ENCODE data around the gene FOXP4.

FOXP4 gene

DNA sequence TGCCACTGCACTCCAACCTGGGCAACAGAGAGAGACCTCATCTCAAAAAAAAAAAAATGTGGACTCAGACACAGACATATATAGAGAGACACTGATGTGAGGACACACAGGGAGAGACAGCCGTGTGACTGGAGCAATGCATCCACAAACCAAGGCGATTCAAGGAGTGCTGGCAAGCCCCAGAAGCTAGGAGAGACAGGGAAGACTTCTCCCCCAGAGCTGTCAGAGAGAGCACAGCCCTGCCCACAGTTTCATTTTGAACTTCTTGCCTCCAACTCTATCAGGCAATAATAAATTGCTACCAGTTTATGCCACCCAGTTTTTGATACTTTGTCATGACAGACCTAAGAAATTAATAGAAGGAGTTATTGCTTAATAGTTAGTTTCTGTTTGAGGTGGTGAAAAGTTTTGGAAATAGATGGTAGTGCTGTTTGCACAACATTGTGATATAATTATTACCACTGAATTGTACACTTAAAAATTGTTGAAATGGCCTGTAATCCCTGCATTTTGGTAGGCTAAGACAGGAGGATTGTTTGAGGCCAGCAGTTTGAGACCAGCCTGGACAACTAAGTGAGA, 87.0 kb downstream of the FOXP4 start:
- no peak for DNase-seq

GRCh38 chr6:41634657-41635056, 88.5 kb downstream of the FOXP4 start:
- no peak for DNase-seq

GRCh38 chr6:41635365-41635764, 89.2 kb downstream of the FOXP4 start:
- no peak for DNase-seq

- no peak for DNase-seq
Observed at GRCh38 chr6:41636833-41637193, 90.6 kb downstream of the FOXP4 start.

- DNase-seq, result no peak
Observed at GRCh38 chr6:41637194-41638001, 91.2 kb downstream of the FOXP4 start.

DNA sequence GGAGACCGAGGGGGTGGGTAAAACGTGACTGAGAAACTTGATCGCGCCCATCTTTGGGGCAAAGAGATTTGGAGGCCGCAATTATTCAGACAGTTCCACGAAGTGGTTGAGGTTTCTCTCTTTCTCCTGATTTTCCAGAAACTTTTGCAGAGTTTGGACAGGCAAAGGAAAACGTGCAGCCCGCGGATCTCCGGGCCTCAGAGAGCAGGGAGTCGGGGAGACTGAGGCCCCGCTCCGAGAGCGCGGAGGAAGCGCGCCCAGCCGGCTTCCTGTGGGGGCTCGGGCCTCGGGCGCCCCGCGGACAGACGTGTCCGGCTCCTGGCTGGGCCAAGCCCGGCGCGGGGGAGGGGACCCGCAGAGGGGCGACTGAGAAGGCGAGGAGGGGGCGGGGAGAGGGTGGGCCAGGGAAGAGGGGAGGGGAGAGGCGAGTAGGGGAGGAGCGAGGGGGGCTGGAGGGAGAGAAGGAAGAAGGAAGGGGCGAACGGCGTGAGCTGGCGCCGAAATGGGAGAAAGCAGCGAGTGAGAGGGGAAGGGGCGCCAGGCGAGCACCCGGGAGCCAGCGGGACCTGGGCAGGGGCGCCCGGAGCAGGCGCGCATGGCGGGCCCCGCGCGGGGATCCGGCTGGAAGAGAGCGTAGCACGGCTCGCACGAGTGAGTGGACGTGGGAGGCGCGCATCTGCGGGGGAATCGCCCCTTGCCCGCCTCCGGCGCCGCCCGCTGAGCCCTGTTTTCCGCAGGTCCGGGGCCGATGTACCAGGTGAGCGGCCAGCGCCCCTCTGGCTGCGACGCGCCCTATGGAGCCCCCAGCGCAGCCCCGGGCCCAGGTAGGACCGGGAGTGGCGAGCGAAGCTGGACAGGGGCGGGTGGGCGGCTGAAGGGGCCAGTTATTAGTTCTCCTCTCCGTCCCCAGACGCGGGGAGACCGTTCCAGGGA, 92.1 kb downstream of the FOXP4 start, which contains the start of gene MDFI:
MDFI (plus strand) TSS at position 467 of the 933 bp plus-strand sequence; CDS start at position 749, 282 bp downstream.
- no peak for DNase-seq

DNA sequence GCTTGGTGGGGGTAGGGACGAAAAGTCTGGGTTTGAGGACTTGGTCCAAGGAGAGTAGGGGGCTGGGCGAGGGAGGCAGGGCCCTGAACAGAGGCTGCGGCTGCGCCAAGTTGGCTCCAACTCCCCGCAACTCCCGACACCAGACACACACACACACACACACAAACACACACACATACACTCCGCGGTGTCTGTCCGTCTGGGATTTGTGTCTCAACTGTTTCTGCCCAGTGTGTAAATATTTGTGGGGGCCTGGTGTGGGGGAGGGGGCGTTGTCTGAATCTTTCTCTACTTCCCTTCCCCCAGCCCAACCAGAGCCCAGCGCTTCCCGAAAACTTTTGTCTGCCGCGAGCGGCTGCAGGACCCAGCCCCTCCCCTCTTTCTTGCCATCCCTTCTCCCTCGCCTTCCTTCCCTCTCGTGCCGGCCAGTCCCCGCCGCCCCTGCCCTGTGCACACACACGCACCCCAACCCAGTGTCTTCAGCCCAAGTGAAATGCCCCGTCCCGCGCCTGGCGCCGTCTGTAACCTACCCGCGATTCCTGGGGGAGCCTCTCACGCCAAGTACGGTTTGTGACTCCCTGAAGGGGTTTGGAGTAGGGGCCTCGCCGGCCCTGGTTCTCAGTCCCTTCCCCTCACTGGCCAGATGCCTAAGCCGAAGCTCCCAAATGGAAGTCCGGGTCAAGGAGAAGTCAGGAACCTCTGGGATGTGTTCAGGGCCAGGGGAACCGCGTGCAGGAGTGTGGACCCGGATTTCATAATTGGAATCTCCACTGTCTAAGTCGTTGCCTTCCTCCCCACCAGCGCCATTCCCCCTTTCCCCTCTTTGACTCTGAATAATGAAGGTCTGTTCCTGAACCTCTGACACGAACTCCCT, 93.0 kb downstream of the FOXP4 start:
- no peak for DNase-seq

GRCh38 chr6:41639809-41640371, 93.7 kb downstream of the FOXP4 start:
- DNase-seq, result no peak

DNA sequence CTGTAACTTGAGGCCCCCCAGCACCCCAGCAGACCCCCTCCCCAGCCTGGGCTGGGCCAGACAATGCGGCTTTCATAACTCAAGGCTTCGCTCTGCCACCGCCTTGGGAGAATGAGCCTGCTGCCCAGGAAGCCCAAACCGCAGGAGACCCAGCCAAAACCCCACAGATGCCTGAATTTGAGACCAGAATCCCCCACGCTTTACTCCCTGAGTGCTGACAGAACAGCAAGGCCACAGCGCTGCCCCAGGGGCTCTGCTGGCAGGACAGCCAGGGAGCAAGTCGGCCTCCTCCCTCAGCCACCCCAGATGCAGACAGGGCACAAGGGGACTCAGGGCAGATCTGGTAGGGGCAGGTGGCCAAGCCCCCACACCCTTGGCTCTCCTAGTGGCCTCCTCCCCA, 94.2 kb downstream of the FOXP4 start:
- DNase-seq, result no peak

DNA sequence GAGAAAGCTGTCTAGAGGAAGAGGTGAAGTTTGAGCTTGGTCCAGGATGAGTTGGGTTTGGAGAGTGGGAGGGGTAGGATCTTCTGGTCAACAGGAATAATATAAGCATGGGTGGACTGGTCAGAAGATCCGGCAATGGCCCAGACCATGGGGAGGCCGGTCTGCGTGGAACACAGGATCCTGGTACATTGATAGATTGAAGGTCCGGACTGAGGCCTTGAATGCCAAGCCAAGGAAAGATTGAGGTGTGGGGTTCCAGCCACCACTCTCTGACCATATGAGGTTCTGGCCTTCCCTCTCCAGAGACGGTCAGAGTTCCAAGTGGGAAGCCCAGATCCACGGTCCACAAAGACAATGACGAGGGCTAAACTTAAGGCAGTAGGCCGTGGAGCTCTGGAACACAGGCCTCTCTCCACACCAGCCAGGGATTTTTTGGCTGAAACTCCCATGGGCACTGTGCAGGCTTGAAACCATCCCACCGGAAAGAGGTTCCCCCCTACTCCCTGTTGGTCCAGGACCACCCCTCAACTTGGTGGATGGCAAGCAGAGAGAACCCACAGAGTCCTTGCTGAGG, 95.3 kb downstream of the FOXP4 start:
- DNase-seq, result no peak

DNA sequence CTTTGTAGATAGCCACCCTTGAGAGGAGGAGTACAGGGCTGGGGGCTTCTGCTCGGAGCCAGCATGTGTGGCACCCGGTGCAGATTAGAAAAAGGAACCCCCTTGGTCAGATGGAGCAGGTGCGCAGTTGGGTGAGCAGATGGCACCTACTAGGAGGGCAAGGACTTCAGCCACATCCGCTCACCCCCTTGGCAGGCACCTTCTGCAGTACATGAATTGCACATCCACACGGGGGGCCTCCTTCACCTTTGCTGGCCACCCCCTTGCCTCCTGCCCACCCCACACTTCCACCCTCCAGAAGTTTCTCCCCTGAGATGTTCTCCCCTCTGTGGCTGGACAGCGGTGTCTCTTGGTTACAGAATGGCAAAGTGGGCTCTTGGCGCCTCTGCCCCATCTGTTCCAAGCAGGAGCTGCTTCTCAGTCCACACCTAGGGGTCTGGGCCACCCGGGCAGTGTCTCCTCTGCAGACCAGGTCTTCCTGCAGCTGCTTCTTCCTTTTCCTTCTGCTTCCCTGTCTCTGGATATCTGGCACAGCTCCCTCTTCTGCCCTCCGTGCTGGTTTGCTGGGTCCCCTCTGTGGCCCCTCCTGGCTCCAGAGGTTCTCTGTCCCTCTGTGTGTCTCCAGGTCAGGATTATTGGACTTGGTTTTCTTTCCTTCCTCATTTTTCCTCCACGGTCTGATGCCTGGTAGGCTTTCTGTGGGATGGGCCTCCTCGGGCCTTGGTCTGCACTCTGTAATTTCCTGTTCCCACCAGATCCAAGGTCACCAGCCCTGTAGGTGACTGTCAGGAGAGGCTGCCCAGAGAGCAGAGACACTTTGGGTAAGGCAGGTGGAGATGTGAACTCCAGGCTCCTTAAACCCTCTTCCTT, 96.1 kb downstream of the FOXP4 start:
- DNase-seq, result no peak

DNA sequence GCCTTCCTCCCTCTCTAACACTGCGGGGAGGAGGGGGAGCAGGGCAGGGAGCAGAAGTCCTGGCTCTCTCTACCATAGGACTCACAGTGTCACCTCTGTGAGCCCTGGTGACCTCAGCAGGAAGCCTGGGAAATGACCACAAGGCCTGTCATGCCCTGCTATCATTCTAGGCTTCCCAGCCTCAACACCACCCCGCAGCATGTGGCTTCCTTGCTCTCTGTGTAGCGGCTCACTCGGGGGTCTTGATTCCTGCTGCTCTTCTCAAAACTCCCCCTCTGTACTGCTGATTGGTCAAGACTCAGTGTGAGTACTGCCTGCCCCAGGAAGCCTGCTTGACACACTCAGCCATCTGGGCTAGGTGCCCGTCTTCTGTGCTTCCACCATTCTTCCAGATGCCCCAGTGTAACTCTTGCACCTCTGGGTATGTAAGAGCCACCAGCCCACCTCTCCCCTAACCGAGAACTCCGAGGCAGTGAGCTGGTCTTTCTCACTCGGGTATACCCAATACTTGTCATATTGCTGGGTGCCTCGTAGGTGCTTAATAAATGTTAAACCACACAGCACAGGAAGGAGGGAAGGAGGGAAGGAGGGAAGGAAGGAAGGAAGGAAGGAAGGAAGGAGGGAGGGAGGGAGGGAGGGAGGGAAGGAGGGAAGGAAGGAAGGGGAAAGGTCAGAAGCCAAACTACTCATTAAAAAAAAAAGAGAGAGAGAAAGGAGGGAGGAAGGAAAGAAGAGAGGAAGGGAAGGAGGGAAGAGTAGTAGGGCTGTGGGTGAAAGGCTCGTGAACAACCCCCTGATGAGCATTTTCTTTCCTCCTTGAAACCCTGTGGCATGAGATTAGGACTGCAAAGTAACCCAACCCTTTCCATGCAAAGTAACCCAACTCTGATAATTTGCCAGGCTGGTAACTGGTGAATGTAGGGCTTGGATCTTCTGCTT, 97.0 kb downstream of the FOXP4 start:
- no peak for DNase-seq

DNA sequence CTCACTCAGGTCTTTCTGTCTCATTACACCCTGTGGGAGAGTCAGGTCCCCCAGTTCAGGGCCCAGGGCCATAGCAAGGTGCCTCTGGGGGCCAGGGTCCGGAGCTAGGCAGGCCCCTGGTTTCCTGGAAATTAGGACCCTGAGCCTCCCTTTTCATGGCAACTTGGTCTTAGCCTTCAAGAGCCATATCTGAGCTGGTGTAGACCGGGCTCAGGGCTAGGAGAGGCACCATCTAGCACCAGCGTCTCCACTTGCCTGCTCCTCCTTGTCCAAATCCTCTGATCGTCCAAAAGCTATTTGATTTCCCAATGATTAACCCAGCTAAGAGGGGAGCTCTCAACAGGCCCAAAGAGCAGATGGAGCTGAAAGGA, 97.7 kb downstream of the FOXP4 start:
- no peak for DNase-seq

DNA sequence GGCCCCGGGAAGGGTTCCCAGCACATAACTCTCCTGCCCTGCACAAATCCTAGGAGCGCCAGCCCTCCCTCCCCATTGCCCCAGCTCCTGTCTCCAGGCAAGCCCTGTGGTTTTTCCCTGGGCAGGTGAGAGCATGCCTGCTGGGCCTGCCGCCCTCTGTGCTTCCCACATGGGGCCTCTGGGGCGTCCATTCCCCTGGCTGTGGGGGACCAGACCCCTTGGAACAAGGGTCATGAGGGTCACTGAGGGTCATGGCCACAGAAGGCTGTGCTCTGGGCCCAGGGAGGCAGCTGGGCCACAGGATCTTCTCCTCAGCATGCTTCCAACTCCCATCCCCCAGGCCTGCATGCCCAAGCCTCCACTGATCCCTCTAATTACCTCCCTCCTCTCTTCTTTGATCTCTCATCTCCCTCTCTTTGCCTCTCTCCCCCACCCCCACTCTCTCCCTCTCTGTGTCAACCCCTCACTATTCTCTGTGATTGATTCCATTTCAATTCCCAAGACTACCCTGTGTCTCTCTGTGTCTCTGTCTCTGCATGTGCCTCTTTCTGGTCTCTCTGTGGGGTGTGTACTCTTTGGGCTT, 98.2 kb downstream of the FOXP4 start:
- DNase-seq, result no peak

GRCh38 chr6:41645007-41645618, 98.9 kb downstream of the FOXP4 start:
- DNase-seq, result no peak

DNA sequence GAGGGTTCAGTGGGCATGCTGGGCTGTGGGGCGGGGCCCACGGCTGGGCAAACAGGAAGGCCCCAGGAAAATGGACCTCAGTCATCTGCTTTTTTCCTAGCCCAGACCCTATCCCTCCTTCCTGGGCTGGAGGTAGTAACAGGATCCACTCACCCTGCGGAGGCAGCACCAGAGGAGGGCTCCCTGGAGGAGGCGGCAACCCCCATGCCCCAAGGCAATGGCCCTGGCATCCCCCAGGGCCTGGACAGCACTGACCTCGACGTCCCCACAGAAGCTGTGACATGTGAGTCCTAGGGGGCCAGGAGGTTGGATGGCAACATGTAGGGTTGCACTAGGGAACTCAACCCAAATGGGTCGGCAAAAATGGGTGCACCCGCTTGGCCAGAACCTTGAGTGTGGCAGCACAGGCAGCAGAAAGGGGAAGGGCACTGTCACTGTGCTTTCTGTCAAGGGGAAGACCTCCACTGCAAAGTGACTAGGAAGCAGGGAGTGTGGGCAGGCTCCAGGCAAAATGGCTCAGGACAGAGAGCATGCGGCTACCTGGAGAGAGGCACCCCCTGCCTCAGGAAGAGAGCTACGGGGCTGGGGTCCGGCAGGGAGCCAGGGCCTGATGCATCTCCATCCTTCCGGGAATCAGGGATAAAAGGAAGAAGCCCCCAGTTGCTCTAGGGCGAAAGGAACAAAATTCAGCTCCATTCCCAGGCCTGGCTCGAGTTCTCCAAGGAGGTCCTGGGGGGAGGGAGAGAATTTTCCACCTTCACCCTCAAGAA, 100.0 kb downstream of the FOXP4 start:
- DNase-seq, result no peak

- DNase-seq, result no peak
Observed at GRCh38 chr6:41647061-41647511, 100.9 kb downstream of the FOXP4 start.

- DNase-seq, result no peak
Observed at GRCh38 chr6:41648070-41648585, 101.9 kb downstream of the FOXP4 start.

All from effector CD8-positive, alpha-beta T cell (primary cell).